Neural progenitor cell (in vitro differentiated cells): Measurements from ENCODE around the gene GCNA.

ENCODE experiments used
- EZH2 ChIP-seq: fragments of 200-600 bp; sonication (generic); IDR thresholded peaks from 2 replicates; pipeline ENCODE4 v1.6.1; 2017; ENCODE audit warnings: antibody characterized with exemption, mild to moderate bottlenecking, moderate library complexity
- EZH2phosphoT487 ChIP-seq: fragments of 200-600 bp; sonication (generic); IDR thresholded peaks from 2 replicates; pipeline ENCODE4 v1.6.1; 2017; ENCODE audit warnings: antibody characterized with exemption
- TF ChIP-seq, protein P1 (sequence below): fragments of 200-600 bp; sonication (generic); IDR thresholded peaks from 2 replicates; pipeline ENCODE4 v1.5.1; 2017; ENCODE audit warnings: antibody characterized with exemption, mild to moderate bottlenecking

DNA sequence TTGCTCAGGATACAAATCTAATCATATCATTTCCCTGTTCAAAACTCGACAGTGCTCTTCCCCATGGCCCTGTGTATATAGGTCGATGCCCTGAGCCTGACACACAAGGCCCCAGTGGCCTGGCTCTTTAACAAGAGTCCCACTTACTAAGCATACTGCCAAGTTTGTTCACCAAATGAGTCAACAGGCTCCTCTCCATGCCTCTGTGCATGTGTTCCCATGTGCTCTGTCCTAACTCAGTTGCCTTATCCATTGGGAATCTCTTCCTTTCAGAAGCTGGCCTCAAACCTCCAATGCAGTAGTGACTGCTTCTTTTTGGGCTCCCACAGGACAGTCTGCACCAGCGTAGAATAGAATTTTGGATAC lies 59.0 kb downstream of the GCNA start:
- TF ChIP-seq EZH2phosphoT487, result no peak
- TF ChIP-seq, protein P1, sequence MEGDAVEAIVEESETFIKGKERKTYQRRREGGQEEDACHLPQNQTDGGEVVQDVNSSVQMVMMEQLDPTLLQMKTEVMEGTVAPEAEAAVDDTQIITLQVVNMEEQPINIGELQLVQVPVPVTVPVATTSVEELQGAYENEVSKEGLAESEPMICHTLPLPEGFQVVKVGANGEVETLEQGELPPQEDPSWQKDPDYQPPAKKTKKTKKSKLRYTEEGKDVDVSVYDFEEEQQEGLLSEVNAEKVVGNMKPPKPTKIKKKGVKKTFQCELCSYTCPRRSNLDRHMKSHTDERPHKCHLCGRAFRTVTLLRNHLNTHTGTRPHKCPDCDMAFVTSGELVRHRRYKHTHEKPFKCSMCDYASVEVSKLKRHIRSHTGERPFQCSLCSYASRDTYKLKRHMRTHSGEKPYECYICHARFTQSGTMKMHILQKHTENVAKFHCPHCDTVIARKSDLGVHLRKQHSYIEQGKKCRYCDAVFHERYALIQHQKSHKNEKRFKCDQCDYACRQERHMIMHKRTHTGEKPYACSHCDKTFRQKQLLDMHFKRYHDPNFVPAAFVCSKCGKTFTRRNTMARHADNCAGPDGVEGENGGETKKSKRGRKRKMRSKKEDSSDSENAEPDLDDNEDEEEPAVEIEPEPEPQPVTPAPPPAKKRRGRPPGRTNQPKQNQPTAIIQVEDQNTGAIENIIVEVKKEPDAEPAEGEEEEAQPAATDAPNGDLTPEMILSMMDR, result no peak
- no peak for TF ChIP-seq EZH2
